WTC11 (cell line): ENCODE data around the gene TINAGL1.

ENCODE experiments used
- ATF3 ChIP-seq: sonication (generic); formaldehyde crosslinking; conservative IDR thresholded peaks from 2 replicates; pipeline ENCODE4 v1.8.1; 2022; ENCODE audit warnings: mild to moderate bottlenecking, missing genetic modification reagents
- CTCF ChIP-seq: fragments of 200-600 bp; IDR thresholded peaks from 2 replicates; pipeline ENCODE4 v1.8.0; 2022; ENCODE audit warnings: antibody characterized with exemption
- ESRRA ChIP-seq: sonication (generic); formaldehyde crosslinking; IDR thresholded peaks from 2 replicates; pipeline ENCODE4 v1.8.1; 2022; ENCODE audit warnings: mild to moderate bottlenecking, missing genetic modification reagents, borderline replicate concordance

- TF ChIP-seq CTCF (no peak), ESRRA (CRISPR knock-in tag) (no peak), ATF3 (no peak)
Observed at GRCh38 chr1:31583995-31584868, 7.9 kb downstream of the TINAGL1 start.
